WI38 (cell line): Measurements from ENCODE around the gene MPDZ.

ENCODE experiments used
- H3K4me3 ChIP-seq: 2 replicates; pipeline ENCODE4 v1.5.1; 2011; ENCODE audit warnings: low read depth, mild to moderate bottlenecking, control low read depth, low read length
- CTCF ChIP-seq: IDR thresholded peaks from 2 replicates; pipeline ENCODE4 v1.5.1; 2012; ENCODE audit warnings: low read depth, mild to moderate bottlenecking, control low read depth, low read length

MPDZ gene

DNA sequence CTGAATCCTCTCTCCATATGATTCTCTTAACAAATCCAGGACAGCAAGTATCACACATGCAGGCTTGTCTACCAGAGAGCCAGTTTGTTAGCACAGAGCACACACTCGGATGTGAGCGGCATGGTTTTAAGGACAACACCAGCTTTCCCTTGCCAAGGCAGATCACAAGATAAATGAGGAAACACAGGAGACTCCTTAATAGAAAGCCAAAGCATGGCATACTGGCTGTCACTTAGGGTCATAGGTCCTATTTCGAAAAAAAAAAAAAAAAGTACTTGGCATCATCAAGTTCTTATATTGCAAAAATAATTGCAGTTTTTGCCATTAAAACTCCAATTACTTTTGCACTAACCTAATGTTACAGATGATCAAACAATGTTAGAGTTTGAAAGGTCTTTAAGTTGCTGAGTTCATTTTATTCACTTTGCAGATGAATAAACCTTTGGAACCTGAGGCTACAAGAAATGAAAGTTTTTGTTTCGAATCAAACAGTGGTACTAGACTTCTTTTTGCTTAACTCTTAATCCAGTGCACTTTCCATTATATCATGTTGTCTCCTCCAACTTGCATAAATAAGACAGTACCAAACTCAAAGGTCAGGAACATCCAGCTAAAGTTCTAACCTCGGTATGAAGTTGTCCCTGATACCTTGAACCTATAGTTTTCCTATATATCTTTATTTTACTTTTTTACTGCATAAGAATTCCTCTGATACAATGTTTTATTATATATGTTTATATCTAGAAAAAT, 138.5 kb downstream of the MPDZ start:
- TF ChIP-seq CTCF = no peak
- no peak overlapping the region for H3K4me3 ChIP-seq

- H3K4me3 ChIP-seq = peak overlapping the region; percentile 41
- no peak for TF ChIP-seq CTCF
Observed at GRCh38 chr9:13139641-13140171, 139.8 kb downstream of the MPDZ start.

- H3K4me3 ChIP-seq = no peak overlapping the region
- no peak for TF ChIP-seq CTCF
Observed at GRCh38 chr9:13137426-13137825, 142.1 kb downstream of the MPDZ start.

GRCh38 chr9:13131991-13132390, 147.5 kb downstream of the MPDZ start:
- TF ChIP-seq CTCF = no peak
- H3K4me3 ChIP-seq = no peak overlapping the region

GRCh38 chr9:13131416-13131815, 148.1 kb downstream of the MPDZ start:
- H3K4me3 ChIP-seq = no peak overlapping the region
- no peak for TF ChIP-seq CTCF

- no peak overlapping the region for H3K4me3 ChIP-seq
- TF ChIP-seq CTCF = no peak
Observed at GRCh38 chr9:13128266-13128860, 151.1 kb downstream of the MPDZ start.

GRCh38 chr9:13127131-13127530, 152.4 kb downstream of the MPDZ start:
- H3K4me3 ChIP-seq = no peak overlapping the region
- no peak for TF ChIP-seq CTCF
